Smooth muscle cell (in vitro differentiated cells): Measurements from ENCODE around the gene ADAMTS2. TPM values are rescaled to one million over a fixed set of nuclear protein-coding genes. Genes with fewer than 3 reads are reported as not detected.

ENCODE experiments used
- DNase-seq: peaks from one replicate; lab custom pipeline; 2025; ENCODE audit not compliant: unreplicated experiment; lab: John Stamatoyannopoulos, UW
- H2AFZ ChIP-seq: fragments of 200-600 bp; sonication (generic); 2 replicates; pipeline ENCODE4 v1.6.0; 2016; ENCODE audit warnings: antibody characterized with exemption, low read depth, mild to moderate bottlenecking
- H3F3A ChIP-seq: fragments of 200-600 bp; sonication (generic); 2 replicates; pipeline ENCODE4 v1.6.0; 2017; ENCODE audit warnings: antibody characterized with exemption, low read depth
- H3K27ac ChIP-seq: fragments of 200-600 bp; sonication (generic); 2 replicates; pipeline ENCODE4 v1.5.1; 2016; ENCODE audit warnings: low read depth, mild to moderate bottlenecking
- H3K27me3 ChIP-seq: fragments of 200-600 bp; sonication (generic); 2 replicates; pipeline ENCODE4 v1.6.1; 2016; ENCODE audit warnings: low read depth, mild to moderate bottlenecking
- H3K36me3 ChIP-seq: fragments of 200-600 bp; sonication (generic); 2 replicates; pipeline ENCODE4 v1.5.1; 2016; ENCODE audit warnings: low read depth
- H3K4me1 ChIP-seq: fragments of 200-600 bp; sonication (generic); 2 replicates; pipeline ENCODE4 v1.5.1; 2016; ENCODE audit warnings: low read depth
- H3K4me2 ChIP-seq: fragments of 200-600 bp; sonication (generic); 2 replicates; pipeline ENCODE4 v1.6.0; 2016; ENCODE audit warnings: mild to moderate bottlenecking
- H3K4me3 ChIP-seq: fragments of 200-600 bp; sonication (generic); 2 replicates; pipeline ENCODE4 v1.5.1; 2016; ENCODE audit warnings: mild to moderate bottlenecking
- H3K79me2 ChIP-seq: fragments of 200-600 bp; sonication (generic); 2 replicates; pipeline ENCODE4 v1.6.0; 2016; ENCODE audit warnings: low read depth, mild to moderate bottlenecking
- H3K9ac ChIP-seq: fragments of 200-600 bp; sonication (generic); 2 replicates; pipeline ENCODE4 v1.6.0; 2016; ENCODE audit warnings: low read depth
- H3K9me3 ChIP-seq: fragments of 200-600 bp; sonication (generic); replicated peaks from 2 replicates; pipeline ENCODE4 v1.5.1; 2016; ENCODE audit warnings: low read depth
- H4K20me1 ChIP-seq: fragments of 200-600 bp; sonication (generic); 2 replicates; pipeline ENCODE4 v1.6.0; 2016; ENCODE audit warnings: low read depth
- CTCF ChIP-seq: fragments of 200-600 bp; sonication (generic); IDR thresholded peaks from 2 replicates; pipeline ENCODE4 v1.5.1; 2017; ENCODE audit warnings: borderline replicate concordance, mild to moderate bottlenecking, antibody characterized with exemption; ENCODE audit not compliant: insufficient read depth, poor library complexity, severe bottlenecking
- WGBS: methylation state at CpG from one replicate; pipeline ENCODE4 v1.1.7; 2016; ENCODE audit warnings: low lambda C conversion rate; 5-methylcytosine and 5-hydroxymethylcytosine counted together
- polyA plus RNA-seq: library from polyadenylated mRNA; unstranded; fragments of >200 nt; fragmentation: Nextera tagmentation; extraction: Ambion mirVana; gene quantifications from 2 replicates; pipeline ENCODE4 v1.2.1, GENCODE V29; 2016
- total RNA-seq: library from RNA; depleted of rRNA; stranded (reverse); fragments of >200 nt; gene quantifications from 2 replicates; pipeline ENCODE4 v1.2.3, GENCODE V29; 2014

The ADAMTS2 gene
- total and polyA plus RNA-seq, 2 experiments from 2014 or later, result 22.8 to 37.5 TPM

- Histone ChIP-seq H3K27ac (no peak overlapping the region), H3K9ac (no peak overlapping the region), H3K9me3 (peaks cover 2% of the 10 kb centered on the region), H3K79me2 (no peaks in the 10 kb centered on the region), H3K4me2 (no peak overlapping the region), H3K36me3 (no peaks in the 10 kb centered on the region), H3K4me3 (no peak overlapping the region), H3F3A (no peaks in the 10 kb centered on the region), H4K20me1 (no peaks in the 10 kb centered on the region), H3K4me1 (no peaks in the 10 kb centered on the region), H3K27me3 (no peaks in the 10 kb centered on the region), H2AFZ (no peak overlapping the region)
- no peak for TF ChIP-seq CTCF
- DNase-seq, result no peak
- WGBS, result 69% methylated on average over 14 of the region's 14 CpGs
These were observed 44.6 kb downstream of the ADAMTS2 start for GRCh38 chr5:179300581-179301180.

GRCh38 chr5:179298181-179298993, 46.9 kb downstream of the ADAMTS2 start:
- Histone ChIP-seq H3K4me2 (no peak overlapping the region), H3K4me1 (no peaks in the 10 kb centered on the region), H3K9ac (no peak overlapping the region), H3K79me2 (no peaks in the 10 kb centered on the region), H2AFZ (no peak overlapping the region), H4K20me1 (no peaks in the 10 kb centered on the region), H3K36me3 (no peaks in the 10 kb centered on the region), H3K4me3 (no peak overlapping the region), H3K9me3 (no peaks in the 10 kb centered on the region), H3K27me3 (no peaks in the 10 kb centered on the region), H3K27ac (no peak overlapping the region), H3F3A (no peaks in the 10 kb centered on the region)
- DNase-seq, result no peak
- no peak for TF ChIP-seq CTCF
- WGBS, result 95% methylated on average over 14 of the region's 14 CpGs

GRCh38 chr5:179297486-179298180, 47.6 kb downstream of the ADAMTS2 start:
- Histone ChIP-seq H3K9ac (no peak overlapping the region), H3K9me3 (no peaks in the 10 kb centered on the region), H2AFZ (no peak overlapping the region), H3F3A (no peaks in the 10 kb centered on the region), H4K20me1 (no peaks in the 10 kb centered on the region), H3K4me1 (peaks cover 5% of the 10 kb centered on the region), H3K4me2 (no peak overlapping the region), H3K79me2 (no peaks in the 10 kb centered on the region), H3K27ac (no peak overlapping the region), H3K27me3 (no peaks in the 10 kb centered on the region), H3K36me3 (no peaks in the 10 kb centered on the region), H3K4me3 (no peak overlapping the region)
- 87% methylated on average over 15 of the region's 16 CpGs for WGBS
- DNase-seq, result no peak
- no peak for TF ChIP-seq CTCF
